ENCODE results near the gene CTU2.

- TF ChIP-seq, protein P1, sequence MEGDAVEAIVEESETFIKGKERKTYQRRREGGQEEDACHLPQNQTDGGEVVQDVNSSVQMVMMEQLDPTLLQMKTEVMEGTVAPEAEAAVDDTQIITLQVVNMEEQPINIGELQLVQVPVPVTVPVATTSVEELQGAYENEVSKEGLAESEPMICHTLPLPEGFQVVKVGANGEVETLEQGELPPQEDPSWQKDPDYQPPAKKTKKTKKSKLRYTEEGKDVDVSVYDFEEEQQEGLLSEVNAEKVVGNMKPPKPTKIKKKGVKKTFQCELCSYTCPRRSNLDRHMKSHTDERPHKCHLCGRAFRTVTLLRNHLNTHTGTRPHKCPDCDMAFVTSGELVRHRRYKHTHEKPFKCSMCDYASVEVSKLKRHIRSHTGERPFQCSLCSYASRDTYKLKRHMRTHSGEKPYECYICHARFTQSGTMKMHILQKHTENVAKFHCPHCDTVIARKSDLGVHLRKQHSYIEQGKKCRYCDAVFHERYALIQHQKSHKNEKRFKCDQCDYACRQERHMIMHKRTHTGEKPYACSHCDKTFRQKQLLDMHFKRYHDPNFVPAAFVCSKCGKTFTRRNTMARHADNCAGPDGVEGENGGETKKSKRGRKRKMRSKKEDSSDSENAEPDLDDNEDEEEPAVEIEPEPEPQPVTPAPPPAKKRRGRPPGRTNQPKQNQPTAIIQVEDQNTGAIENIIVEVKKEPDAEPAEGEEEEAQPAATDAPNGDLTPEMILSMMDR (IDR thresholded peaks at IDR 0.05; ENCODE audit: low read depth, low read length, poor library complexity, severe bottlenecking), result no peak
- no peak for TF ChIP-seq EZH2phosphoT487 (IDR thresholded peaks at IDR 0.05; ENCODE audit: borderline replicate concordance, low read length)
Observed at GRCh38 chr16:88759245-88759975, 53.1 kb downstream of the CTU2 start.
